Skeletal muscle satellite cell (primary cell): ENCODE data around the gene EIF2S3.
"Not testable (repeated sequence)": the region's sequence is repeated elsewhere in the genome, so short reads cannot be mapped to it uniquely, and the experiment has no call there.

Experiments used
- H3K27me3 ChIP-seq: 2 replicates; pipeline ENCODE4 v1.7.0; 2013; ENCODE audit warnings: low read length; ENCODE audit not compliant: control insufficient read depth, insufficient read depth
- H3K36me3 ChIP-seq: 2 replicates; pipeline ENCODE4 v1.7.0; 2013; ENCODE audit warnings: mild to moderate bottlenecking, control low read depth, low read length; ENCODE audit not compliant: insufficient read depth
- H3K4me1 ChIP-seq: 2 replicates; pipeline ENCODE4 v1.7.0; 2013; ENCODE audit warnings: low read length; ENCODE audit not compliant: control insufficient read depth, insufficient read depth
- H3K4me2 ChIP-seq: 2 replicates; pipeline ENCODE4 v1.7.0; 2013; ENCODE audit warnings: mild to moderate bottlenecking, low read length
- H3K4me3 ChIP-seq: 2 replicates; pipeline ENCODE4 v1.7.0; 2013; ENCODE audit warnings: low read length
- H3K9ac ChIP-seq: 2 replicates; pipeline ENCODE4 v1.7.0; 2013; ENCODE audit warnings: mild to moderate bottlenecking, low read depth, low read length, moderate library complexity
- H3K9me3 ChIP-seq: replicated peaks from 2 replicates; pipeline ENCODE4 v1.7.0; 2013; ENCODE audit warnings: mild to moderate bottlenecking, control low read depth, low read length

Gene EIF2S3

DNA sequence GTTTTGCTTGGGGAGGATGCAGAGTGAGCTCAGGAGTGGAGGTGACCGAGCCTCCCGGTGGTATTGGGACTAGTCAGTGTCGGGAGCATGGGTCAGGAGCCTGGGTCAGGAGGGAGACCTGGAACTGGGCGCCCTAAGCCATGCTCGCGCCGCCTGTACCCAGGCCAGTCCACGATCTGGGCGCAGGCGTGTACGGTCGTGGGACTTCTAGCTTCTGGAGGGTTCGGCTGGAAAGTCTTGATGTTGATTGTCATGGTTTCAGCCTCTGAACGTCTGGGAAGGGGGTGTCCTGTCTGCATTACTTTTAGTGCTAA, 244 bp downstream of the EIF2S3 start:
- no peaks in the 10 kb centered on the region for H3K9me3 ChIP-seq
- no peak overlapping the region for H3K4me3 ChIP-seq
- H3K4me2 ChIP-seq = no peak overlapping the region
- no peaks in the 10 kb centered on the region for H3K4me1 ChIP-seq
- H3K36me3 ChIP-seq = peaks cover 23% of the 10 kb centered on the region
- H3K27me3 ChIP-seq = no peaks in the 10 kb centered on the region
- no peak overlapping the region for H3K9ac ChIP-seq

DNA sequence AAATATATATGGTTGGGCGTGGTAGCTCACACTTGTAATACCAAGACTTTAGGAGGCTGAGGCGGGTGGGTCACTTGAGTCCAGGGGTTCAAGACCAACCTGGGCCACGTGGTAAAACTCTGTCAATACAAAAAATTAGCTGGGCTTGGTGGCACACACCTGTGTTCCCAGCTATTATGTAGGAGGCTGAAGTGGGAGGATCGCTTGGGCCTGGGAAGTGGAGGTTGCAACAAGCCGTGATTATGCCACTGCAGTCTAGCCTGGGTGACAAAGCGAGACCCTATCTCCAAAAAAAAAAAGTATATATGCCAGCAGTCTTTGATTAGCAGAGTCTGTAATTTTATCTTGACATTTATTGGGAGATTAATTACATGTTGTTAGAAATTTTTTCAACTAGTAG, 8.7 kb downstream of the EIF2S3 start:
- Histone ChIP-seq H3K4me3 (no peak overlapping the region), H3K9ac (no peak overlapping the region), H3K4me2 (no peak overlapping the region), H3K27me3 (no peaks in the 10 kb centered on the region), H3K36me3 (peaks cover 82% of the 10 kb centered on the region), H3K4me1 (no peaks in the 10 kb centered on the region), H3K9me3 (no peaks in the 10 kb centered on the region)

DNA sequence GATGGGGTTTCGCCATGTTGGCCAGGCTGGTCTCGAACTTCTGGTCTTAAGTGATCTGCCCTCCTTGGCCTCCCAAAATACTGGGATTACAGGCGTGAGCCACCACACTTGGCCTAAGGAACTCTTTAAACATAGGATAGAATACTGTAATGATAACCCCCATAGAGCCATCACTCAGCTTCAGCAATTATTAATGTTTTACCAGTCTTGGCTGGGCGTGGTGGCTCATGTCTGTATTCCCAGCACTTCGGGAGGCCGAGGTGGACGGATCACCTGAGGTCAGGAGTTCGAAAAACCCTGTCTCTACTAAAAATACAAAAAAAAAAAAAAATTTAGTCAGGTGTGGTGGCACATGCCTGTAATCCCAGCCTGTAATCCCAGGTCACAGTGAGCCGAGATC, 15.1 kb downstream of the EIF2S3 start:
- Histone ChIP-seq H3K4me1 (no peaks in the 10 kb centered on the region), H3K4me3 (no peak overlapping the region), H3K36me3 (peaks cover 70% of the 10 kb centered on the region), H3K9me3 (no peaks in the 10 kb centered on the region), H3K27me3 (no peaks in the 10 kb centered on the region), H3K4me2 (no peak overlapping the region), H3K9ac (no peak overlapping the region)

DNA sequence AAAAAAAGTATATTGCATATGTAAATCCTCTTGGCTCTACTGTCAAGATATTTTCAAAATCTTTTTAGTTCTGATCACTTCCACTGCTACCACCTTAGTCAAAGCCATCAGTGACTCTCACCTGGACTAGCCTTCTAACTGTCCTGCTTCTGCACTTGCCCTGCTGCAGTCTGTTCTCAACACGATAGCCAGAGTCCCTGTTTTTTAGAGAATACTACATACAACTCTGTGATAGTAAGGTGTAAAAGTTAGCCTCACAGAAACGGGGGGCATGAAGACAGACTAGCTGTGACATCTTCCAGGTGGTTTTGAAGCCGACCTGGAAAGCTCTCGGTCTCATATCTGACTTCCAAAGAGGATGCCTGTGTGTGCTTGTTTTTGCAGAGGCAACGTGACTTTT, 24.7 kb downstream of the EIF2S3 start:
- H3K9me3 ChIP-seq = no peaks in the 10 kb centered on the region
- no peak overlapping the region for H3K4me3 ChIP-seq
- no peaks in the 10 kb centered on the region for H3K4me1 ChIP-seq
- no peak overlapping the region for H3K9ac ChIP-seq
- H3K27me3 ChIP-seq = no peaks in the 10 kb centered on the region
- H3K36me3 ChIP-seq = peaks cover 30% of the 10 kb centered on the region
- H3K4me2 ChIP-seq = no peak overlapping the region

DNA sequence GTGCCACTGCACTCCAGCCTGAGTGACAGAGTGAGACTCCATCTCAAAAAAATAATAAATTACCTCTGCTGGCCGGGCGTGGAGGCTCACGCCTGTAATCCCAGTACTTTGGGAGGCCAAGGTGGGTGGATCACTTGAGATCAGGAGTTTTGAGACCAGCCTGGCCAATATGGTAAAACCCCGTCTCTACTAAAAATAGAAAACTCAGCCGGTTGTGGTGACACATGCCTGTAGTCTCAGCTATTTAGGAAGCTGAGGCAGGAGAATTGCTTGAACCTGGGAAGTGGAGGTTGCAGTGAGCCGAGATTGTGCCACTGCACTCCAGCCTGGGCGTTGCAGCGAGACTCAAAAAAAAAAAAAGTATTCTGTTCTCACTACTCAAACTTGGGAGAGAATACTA, 25.5 kb downstream of the EIF2S3 start:
- H3K9ac ChIP-seq, H3K4me2 ChIP-seq, H3K4me3 ChIP-seq, H3K27me3 ChIP-seq, H3K4me1 ChIP-seq, H3K9me3 ChIP-seq: not testable (repeated sequence)
- peaks cover 24% of the 10 kb centered on the region for H3K36me3 ChIP-seq

DNA sequence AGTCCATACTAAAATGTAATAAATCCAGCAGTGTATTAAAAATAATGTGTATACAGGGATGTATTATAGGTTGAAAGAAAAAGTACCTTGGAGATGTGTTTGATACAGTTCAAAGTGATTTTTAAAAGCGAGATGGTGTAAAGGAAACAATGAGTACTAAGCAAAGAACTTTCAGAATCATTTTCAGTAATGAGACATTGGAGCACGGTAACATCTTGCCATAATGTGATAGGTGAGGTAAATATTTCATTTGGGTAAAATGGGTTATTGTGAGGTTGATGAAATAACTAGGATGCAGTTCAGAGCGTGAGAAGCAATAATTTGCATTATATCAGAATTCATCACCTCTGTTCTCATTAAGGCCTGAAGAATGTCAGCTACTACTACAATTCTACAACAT, 25.9 kb downstream of the EIF2S3 start:
- Histone ChIP-seq H3K9ac (no peak overlapping the region), H3K9me3 (no peaks in the 10 kb centered on the region), H3K27me3 (no peaks in the 10 kb centered on the region), H3K4me1 (no peaks in the 10 kb centered on the region), H3K36me3 (peaks cover 22% of the 10 kb centered on the region), H3K4me2 (no peak overlapping the region), H3K4me3 (no peak overlapping the region)

DNA sequence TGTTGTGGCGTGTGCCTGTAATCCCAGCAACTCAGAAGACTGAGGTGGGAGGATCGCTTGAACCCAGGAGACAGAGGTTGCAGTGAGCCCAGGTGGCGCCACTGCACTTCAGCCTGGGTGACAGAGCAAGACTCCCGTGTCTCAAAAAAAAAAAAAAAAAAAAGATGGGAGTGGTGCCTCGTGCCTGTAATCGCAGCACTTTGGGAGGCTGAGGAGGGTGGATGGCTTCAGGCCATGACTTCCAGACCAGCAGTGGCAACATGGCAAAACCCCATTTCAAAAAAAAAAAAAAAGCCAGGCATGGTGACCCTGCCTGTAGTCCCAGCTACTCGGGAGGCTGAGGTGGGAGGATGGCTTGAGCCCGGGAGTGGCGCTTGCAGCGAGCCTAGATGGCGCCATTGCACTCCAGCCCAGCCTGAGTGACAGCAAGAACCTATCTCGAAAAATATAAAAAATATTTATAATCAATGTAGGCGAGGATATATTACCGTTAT, 27.0 kb downstream of the EIF2S3 start:
- Histone ChIP-seq H3K4me3 (no peak overlapping the region), H3K27me3 (no peaks in the 10 kb centered on the region), H3K4me1 (no peaks in the 10 kb centered on the region), H3K4me2 (peak overlapping the region; percentile 51), H3K9me3 (no peaks in the 10 kb centered on the region), H3K9ac (no peak overlapping the region), H3K36me3 (peaks cover 15% of the 10 kb centered on the region)

DNA sequence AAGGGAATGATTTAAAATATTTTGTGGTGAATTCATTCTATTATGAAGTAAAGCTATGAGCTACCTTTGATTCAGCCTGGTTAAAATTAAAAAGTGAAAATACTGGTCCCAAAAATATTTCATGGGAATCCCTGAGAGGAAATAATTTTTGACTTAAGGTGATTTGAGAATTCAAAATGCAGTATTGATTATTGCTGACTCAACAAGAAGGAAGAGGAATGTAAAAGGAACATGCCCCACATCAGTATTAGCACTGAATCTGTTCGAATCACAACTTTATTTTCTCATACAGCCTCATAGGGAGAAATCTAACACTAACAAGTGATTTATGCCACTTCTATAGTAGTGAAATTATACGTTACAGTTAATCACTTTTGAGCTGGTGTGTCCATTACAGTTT, 27.7 kb downstream of the EIF2S3 start:
- no peaks in the 10 kb centered on the region for H3K27me3 ChIP-seq
- H3K4me2 ChIP-seq = no peak overlapping the region
- H3K4me1 ChIP-seq = no peaks in the 10 kb centered on the region
- H3K36me3 ChIP-seq = peaks cover 7% of the 10 kb centered on the region
- H3K9ac ChIP-seq = no peak overlapping the region
- no peaks in the 10 kb centered on the region for H3K9me3 ChIP-seq
- H3K4me3 ChIP-seq = no peak overlapping the region

DNA sequence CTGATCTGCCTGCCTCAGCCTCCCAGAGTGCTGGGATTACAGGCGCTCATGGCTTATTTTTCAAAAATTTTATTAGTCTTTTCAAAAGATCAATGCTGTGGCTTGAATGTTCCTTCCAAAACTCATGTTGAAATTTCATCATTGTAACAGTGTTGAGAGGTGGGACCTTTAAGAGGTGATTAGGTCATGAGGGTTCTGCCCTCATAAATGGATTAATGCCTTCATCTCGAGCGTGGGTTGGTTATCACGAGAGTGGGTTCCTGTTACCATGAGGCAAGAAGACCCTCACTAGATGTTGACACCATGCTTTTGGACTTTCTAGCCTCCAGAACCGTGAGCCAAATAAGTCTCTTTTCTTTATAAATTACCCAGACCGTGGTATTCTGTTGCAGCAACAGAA, 30.3 kb downstream of the EIF2S3 start:
- H3K9me3 ChIP-seq = no peaks in the 10 kb centered on the region

DNA sequence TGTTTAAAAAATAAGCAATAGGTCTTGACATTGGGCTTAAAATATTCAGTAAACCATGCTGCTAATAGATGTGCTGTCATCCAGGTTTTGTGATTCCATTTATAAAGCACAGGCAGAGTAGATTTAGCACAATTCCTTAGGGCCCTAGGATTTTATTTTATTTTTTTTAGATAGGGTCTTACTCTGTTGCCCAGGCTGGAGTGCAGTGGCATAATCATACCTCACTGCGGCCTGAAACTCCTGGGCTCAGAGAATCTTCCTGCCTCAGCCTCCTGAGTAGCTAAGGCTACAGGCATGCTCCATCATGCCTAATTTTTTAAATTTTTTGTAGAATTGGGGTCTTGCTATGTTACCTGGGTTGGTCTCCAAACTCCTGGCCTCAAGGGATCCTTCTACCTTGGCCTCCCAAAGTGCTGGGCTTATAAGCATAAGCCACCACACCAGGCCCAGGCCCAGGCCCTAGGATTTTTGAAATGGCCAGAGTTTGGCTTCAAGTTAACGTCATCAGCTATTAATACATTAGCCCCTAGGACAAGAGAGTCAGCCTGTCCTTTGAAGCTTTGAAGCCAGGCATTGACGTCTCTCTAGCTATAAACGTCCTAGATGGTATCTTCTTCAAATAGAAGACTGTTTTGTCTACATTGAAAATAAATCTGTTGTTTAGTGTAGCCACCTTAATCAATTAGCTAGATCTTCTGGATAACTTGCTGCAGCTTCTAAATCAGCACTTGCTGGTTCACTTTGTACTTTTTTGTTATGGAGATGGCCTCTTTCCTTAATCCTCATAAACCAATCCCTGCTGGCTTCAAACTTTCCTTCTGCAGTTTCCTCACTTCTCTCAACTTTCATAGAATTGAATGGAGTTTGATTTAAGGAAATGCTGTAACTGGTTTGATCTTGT, 35.8 kb downstream of the EIF2S3 start:
- H3K27me3 ChIP-seq = no peaks in the 10 kb centered on the region
- H3K9ac ChIP-seq = no peak overlapping the region
- H3K9me3 ChIP-seq = no peaks in the 10 kb centered on the region
- no peak overlapping the region for H3K4me2 ChIP-seq
- H3K4me3 ChIP-seq = no peak overlapping the region
- no peaks in the 10 kb centered on the region for H3K36me3 ChIP-seq
- H3K4me1 ChIP-seq = no peaks in the 10 kb centered on the region

More for the DNA sequence above, 30.3 kb downstream of the EIF2S3 start:
- H3K27me3 ChIP-seq = no peaks in the 10 kb centered on the region
- H3K4me2 ChIP-seq = no peak overlapping the region
- no peak overlapping the region for H3K4me3 ChIP-seq
- H3K9ac ChIP-seq = no peak overlapping the region
- H3K4me1 ChIP-seq = no peaks in the 10 kb centered on the region
- no peaks in the 10 kb centered on the region for H3K36me3 ChIP-seq

DNA sequence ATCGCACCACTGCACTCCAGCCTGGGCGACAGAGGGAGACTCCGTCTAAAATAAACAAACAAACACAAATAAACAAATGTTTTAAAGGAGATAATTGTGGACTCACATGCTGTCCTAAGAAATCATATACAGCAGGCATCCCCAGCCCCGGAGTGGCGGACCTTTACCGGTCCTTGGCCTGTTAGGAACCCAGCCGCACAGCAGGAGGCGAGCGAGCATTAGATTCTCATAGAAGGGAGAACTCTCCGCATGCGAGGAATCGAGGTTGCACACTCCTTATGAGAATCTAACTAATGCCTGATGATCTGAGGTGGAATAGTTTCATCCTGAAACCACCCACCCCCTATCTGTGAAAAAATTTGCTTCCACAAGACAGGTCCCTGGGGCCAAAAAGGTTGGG, 39.0 kb downstream of the EIF2S3 start:
- Histone ChIP-seq H3K4me1 (no peaks in the 10 kb centered on the region), H3K36me3 (no peaks in the 10 kb centered on the region), H3K9ac (no peak overlapping the region), H3K9me3 (no peaks in the 10 kb centered on the region), H3K27me3 (peaks cover 2% of the 10 kb centered on the region), H3K4me3 (no peak overlapping the region), H3K4me2 (no peak overlapping the region)

DNA sequence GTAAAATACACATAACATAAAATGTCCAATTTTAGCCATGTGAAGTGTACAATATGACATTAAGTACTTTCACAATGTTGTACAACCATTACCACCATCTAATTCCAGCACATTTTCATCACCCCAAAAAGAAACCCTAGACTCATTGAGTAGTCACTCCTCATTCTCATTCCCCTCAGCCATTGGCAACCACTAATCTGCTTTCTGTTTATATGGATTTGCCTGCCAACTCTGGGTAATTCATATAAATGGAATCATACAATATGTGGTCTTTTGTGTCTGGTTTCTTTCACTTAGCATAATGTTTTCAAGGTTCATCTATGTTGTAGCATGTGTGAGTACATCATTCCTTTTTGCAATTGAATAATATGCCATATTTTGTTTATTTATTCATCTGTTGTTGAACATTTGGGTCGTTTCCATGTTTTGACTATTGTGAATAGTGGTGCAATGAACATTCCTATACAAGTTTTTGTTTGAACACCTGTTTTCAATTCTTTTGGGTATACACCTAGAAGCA, 43.0 kb downstream of the EIF2S3 start:
- Histone ChIP-seq H3K4me3 (no peak overlapping the region), H3K4me2 (no peak overlapping the region), H3K4me1 (no peaks in the 10 kb centered on the region), H3K9ac (no peak overlapping the region), H3K36me3 (no peaks in the 10 kb centered on the region), H3K27me3 (peaks cover 12% of the 10 kb centered on the region), H3K9me3 (no peaks in the 10 kb centered on the region)
